ENCODE measurements around the gene TIMM8A.

- TF ChIP-seq POLR2A (IDR thresholded peaks at IDR 0.05) (no peak), CTCF (IDR thresholded peaks at IDR 0.05) (no peak)
Measured at GRCh38 chrX:101388604-101389003, 40.1 kb upstream of the TIMM8A start.

All from lower leg skin (tissue), 3 donors.